ENCODE data around the gene ANTXR1. TPM values are rescaled to one million over a fixed set of nuclear protein-coding genes. Genes with fewer than 3 reads are reported as not detected.

Gene ANTXR1
- polyA plus RNA-seq, 1 donor (not counting 4 experiments of a cell fraction or from before 2014, with no cell fraction given), result 20.4 TPM

GRCh38 chr2:69280796-69281412 lies 267.9 kb downstream of the ANTXR1 start:
- DNase-seq (ENCODE audit: low read depth, low spot score), result no peak
- Histone ChIP-seq H4K20me1 (ENCODE audit: control insufficient read depth, extremely low read depth, insufficient read depth, low read length) (no peaks in the 10 kb centered on the region), H3K4me3 (ENCODE audit: control insufficient read depth in 2 of 3, extremely low read depth in 1 of 3, insufficient read depth in 2 of 3, low read depth in 1 of 3, low read length in 3 of 3) (no peak overlapping the region), H3K9me1 (ENCODE audit: control insufficient read depth, extremely low read depth, insufficient read depth, low read length) (no peaks in the 10 kb centered on the region), H3K9me3 (ENCODE audit: control insufficient read depth, low read depth, low read length) (no peaks in the 10 kb centered on the region), H3K36me3 (ENCODE audit: control insufficient read depth in 2 of 2, extremely low read depth in 1 of 2, insufficient read depth in 2 of 2, low read length in 2 of 2) (no peaks in the 10 kb centered on the region), H3K27ac (ENCODE audit: control insufficient read depth, insufficient read depth, low read length) (no peak overlapping the region), H3K79me2 (ENCODE audit: control insufficient read depth, insufficient read depth, low read length) (no peaks in the 10 kb centered on the region), H3K9ac (ENCODE audit: control insufficient read depth, extremely low read depth, insufficient read depth, low read length) (no peak overlapping the region), H3K4me1 (ENCODE audit: control insufficient read depth, extremely low read depth, insufficient read depth, low read length) (no peaks in the 10 kb centered on the region), H3K4me2 (ENCODE audit: control insufficient read depth, extremely low read depth, insufficient read depth, low read depth, low read length) (no peak overlapping the region), H3K27me3 (ENCODE audit: control insufficient read depth, extremely low read depth, insufficient read depth, low read length) (no peaks in the 10 kb centered on the region), H2AFZ (ENCODE audit: control insufficient read depth, low read length) (no peak overlapping the region)
- TF ChIP-seq CTCF (optimal IDR thresholded peaks at IDR 0.05 in 1 of 3, IDR thresholded peaks at IDR 0.05 in 1 of 3, conservative IDR thresholded peaks at IDR 0.05 in 1 of 3; ENCODE audit: extremely low read depth in 1 of 3, insufficient read depth in 2 of 3, low read length in 3 of 3), result no peak
- no peak for TF ChIP-seq EZH2 (IDR thresholded peaks at IDR 0.05; ENCODE audit: low read length)
- dilution Hi-C loops (cut with MboI; ENCODE audit: extremely low pct_ligation_motif_present, low sequenced_read_pairs), result no loop called here
- FAIRE-seq, result no peak

- DNase-seq (ENCODE audit: low read depth, low spot score) (no peak), FAIRE-seq (no peak)
- no peak overlapping the region for H3K27ac ChIP-seq (ENCODE audit: control insufficient read depth, insufficient read depth, low read length)
- H3K9ac ChIP-seq (ENCODE audit: control insufficient read depth, extremely low read depth, insufficient read depth, low read length), result no peak overlapping the region
- no peak for TF ChIP-seq CTCF (optimal IDR thresholded peaks at IDR 0.05 in 1 of 3, IDR thresholded peaks at IDR 0.05 in 1 of 3, conservative IDR thresholded peaks at IDR 0.05 in 1 of 3; ENCODE audit: extremely low read depth in 1 of 3, insufficient read depth in 2 of 3, low read length in 3 of 3)
- no peak for TF ChIP-seq EZH2 (IDR thresholded peaks at IDR 0.05; ENCODE audit: low read length)
- no peaks in the 10 kb centered on the region for H3K9me3 ChIP-seq (ENCODE audit: control insufficient read depth, low read depth, low read length)
- H3K36me3 ChIP-seq (ENCODE audit: control insufficient read depth in 2 of 2, extremely low read depth in 1 of 2, insufficient read depth in 2 of 2, low read length in 2 of 2), result no peaks in the 10 kb centered on the region
- no peaks in the 10 kb centered on the region for H3K27me3 ChIP-seq (ENCODE audit: control insufficient read depth, extremely low read depth, insufficient read depth, low read length)
- H3K4me1 ChIP-seq (ENCODE audit: control insufficient read depth, extremely low read depth, insufficient read depth, low read length), result no peaks in the 10 kb centered on the region
- H3K4me3 ChIP-seq (ENCODE audit: control insufficient read depth in 2 of 3, extremely low read depth in 1 of 3, insufficient read depth in 2 of 3, low read depth in 1 of 3, low read length in 3 of 3), result no peak overlapping the region
- H4K20me1 ChIP-seq (ENCODE audit: control insufficient read depth, extremely low read depth, insufficient read depth, low read length), result no peaks in the 10 kb centered on the region
- no peaks in the 10 kb centered on the region for H3K79me2 ChIP-seq (ENCODE audit: control insufficient read depth, insufficient read depth, low read length)
- H2AFZ ChIP-seq (ENCODE audit: control insufficient read depth, low read length), result no peak overlapping the region
- H3K9me1 ChIP-seq (ENCODE audit: control insufficient read depth, extremely low read depth, insufficient read depth, low read length), result no peaks in the 10 kb centered on the region
- no peak overlapping the region for H3K4me2 ChIP-seq (ENCODE audit: control insufficient read depth, extremely low read depth, insufficient read depth, low read depth, low read length)
- dilution Hi-C loops (cut with MboI; ENCODE audit: extremely low pct_ligation_motif_present, low sequenced_read_pairs), result no loop called here
These were observed 272.5 kb downstream of the ANTXR1 start for GRCh38 chr2:69285379-69285894.

Data from keratinocyte (primary cell).